ENCODE results near the gene TFDP3. TPM values are rescaled to one million over a fixed set of nuclear protein-coding genes. Genes with fewer than 3 reads are reported as not detected.

The TFDP3 gene, protein sequence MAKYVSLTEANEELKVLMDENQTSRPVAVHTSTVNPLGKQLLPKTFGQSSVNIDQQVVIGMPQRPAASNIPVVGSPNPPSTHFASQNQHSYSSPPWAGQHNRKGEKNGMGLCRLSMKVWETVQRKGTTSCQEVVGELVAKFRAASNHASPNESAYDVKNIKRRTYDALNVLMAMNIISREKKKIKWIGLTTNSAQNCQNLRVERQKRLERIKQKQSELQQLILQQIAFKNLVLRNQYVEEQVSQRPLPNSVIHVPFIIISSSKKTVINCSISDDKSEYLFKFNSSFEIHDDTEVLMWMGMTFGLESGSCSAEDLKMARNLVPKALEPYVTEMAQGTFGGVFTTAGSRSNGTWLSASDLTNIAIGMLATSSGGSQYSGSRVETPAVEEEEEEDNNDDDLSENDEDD
- polyA plus RNA-seq (ENCODE audit: insufficient read length): not detected

DNA sequence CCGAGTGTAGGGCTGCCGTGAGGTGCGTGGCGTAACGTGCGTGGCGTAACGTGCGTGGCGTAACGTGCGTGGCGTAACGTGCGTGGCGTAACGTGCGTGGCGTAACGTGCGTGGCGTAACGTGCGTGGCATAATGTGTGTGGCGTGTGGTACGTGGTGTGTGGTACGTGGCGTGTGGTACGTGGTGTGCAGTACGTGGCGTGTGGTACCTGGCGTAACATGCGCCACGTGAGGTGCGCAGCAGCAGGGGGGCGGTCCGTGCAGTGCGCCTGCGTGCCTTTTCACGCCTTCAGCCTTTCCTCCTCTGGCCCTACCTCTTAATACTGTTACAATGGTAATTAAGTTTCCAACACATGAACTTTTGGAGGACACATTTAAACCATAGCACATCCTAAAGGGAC, at the start of gene TFDP3:
TFDP3 (minus strand) TSS at position 26 of the 400 bp plus-strand sequence. CDS start 95 bp downstream, outside the sequence.
- DNase-seq: no peak

DNA sequence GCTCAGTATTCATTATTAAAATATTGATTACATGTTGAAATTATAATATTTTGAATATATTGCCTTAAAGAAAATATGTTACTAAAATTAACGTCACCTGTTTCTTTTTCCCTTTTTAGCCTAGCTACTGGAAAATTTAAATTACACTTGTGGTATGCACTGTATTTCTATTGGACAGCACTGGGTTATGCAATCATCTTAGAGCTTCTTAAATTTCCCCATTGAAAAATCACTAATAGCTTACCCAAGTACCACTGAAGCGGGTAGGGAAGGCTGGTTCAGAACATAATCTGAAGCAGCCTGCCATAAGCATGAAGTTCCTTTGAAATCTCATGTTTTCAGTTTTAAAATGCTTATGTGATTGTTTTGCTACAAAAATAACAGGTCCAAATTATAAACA, 49.5 kb upstream of the TFDP3 start:
- no peak for DNase-seq

DNA sequence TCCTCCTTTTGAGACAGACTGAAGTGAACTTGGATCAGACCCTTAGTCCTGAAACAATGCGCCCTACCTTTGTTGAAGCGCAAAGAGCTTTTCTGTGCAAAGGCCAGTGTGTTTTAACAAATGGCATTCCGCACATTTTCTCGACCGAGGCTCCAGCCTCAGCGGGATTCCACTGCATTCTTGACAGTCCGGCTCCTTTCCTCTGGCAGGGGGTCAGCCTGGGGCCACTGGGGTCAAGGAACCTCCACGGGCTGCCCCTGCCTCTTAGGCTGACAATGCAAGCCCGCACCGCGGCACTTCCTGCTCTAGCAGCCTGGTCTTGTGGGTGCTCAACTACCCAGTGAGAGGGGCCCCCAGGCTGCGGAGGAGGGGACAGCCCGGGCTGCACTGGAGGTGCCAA, 47.2 kb upstream of the TFDP3 start:
- no peak for DNase-seq

DNA sequence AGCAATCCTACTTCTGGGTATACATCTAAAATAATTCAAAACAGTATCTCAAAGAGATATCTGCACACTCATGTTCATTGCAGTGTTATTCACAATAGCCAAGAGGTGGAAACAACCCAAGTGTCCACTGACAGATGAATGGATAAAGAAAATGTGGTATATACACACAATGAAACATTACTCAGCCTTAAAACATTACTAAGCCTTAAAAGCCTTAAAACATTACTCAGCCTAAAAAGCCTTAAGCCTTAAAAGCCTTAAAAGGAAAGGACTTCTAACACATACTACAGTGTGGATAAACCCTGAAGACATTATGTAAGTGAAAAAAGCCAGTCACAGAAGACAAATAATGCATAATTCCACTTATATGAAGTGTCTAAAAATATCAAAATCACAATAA, 40.3 kb upstream of the TFDP3 start:
- DNase-seq: no peak

DNA sequence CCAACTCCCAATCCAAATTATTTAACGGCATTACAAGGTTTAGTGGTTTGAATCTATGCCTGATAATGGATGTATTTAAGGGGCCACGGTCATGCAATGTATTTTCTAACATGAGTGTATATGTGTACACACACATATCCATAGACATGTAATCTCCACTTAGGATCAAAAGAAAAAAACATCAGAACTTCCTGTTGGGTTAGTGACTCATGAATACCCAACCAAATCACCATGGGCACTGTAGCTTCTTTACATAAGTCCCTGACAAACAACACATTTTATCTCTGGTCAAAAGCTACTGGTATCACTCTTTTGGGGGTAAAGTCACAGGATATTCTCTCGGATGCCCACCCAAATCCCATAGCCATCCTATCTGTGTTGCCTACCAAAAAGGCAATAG, 36.5 kb upstream of the TFDP3 start:
- no peak for DNase-seq

DNA sequence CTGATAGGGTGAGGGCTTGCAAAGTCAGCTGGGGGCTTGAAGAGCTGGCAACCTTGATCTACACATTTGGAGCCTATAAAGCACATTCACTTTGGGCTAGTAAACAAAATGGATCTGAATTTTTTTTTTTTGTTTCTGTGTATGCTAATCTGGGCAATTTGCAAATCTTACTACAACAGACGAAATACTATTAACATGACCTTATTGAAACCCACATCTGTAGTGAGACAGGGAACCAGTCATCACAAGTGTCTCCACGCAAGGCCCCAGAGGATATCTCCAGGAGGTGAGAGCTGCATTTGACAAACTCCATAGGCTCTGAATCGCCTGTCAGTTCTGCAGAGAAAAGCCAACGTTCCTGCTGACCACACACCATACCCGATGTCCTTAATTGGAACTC, 33.0 kb upstream of the TFDP3 start:
- DNase-seq: no peak

DNA sequence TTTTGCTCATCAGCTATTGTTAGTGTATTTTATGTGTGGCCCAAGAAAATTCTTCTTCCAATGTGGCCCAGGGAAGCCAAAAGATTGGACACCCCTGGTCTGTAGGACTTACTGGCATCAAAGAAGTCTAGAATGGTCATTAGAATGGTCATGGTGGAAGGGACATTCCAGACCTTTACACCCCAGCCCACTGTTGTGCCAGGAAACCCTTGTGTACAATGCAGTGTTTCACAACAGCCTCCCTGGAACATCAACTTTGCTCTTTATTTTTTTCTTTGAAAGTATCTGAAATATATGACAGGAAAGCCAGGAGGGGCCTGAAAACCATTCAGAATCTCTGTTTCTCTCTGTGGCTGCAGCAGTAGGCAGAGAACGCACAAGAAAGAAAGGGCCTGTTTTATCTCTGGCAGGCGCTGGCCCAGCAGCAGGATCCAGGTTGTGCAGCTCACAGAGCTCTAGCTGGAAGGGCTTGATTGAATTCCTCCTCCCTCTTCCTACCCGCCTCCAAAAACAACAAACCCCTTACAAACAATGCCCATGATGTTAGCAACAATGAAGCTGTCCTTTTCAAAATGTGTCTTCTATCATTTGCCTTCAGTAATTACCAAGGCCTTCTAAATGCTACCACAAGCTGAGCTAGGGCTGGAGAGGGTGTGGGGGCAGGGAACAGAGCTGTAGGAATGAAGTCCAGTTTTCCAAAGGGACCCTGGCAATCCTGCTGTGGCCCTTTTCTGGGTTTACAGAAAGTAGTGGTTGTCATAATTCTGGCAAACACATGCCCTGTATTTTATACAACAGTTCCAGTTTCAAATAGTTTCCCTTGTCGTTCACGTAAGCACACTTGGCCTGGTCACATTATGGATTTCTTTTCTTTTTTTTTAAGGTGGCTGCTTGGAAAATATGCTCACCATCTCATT, 32.3 kb upstream of the TFDP3 start:
- no peak for DNase-seq

DNA sequence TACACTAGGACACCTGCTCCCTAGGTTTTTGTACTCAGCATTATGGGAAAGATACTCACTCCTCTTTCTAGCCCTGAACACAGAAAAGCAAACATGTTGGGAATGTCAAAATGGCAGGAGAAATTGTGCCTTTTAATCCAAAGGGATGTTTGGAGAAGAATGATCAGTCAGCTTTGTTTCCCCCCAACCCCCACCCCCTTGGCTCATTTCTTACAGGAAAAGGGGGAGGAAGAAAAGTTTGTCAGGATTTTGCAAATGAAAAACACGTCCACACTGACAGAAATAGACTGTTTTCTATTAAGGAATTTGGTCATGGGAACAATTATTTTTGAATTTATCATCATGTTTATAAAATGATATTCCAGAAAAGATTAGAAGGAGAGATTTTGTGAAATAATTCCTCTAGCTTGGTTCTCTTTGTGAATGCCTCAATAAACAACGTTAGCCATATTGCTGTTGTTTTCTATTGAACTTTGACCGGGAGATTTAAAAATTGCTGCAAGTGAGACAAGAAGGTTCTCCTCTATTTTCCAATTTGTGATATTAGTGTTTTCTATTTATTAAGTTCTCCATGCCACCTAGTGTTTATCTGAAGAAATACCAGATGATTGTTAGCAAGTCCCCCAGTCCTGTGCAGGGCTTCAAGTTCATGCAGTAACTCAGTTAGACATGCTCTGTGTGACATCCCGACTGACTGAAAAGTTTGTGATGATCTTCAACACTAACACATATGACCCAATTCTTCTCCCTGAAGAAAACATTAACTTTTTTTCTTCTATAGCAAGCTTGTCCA, 31.3 kb upstream of the TFDP3 start:
- no peak for DNase-seq

DNA sequence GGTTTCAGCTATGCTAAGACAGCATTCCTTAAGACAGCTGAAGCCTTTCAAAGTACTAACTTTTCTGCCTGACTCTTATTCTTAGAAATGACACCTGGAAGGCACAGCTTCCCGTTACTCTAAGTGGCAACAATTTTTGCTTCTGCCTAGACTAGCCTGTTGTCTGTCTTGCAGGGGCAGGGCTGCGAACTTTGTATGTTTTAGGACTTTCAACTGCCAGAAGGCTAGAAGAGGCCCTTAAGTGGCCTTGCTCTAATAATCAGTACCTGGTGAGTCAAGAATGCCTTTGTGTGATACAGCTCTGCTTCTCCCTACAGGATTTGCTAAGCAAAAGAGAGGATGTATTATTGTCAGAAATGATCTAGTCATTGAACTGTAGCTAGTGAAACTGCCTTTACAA, 30.0 kb upstream of the TFDP3 start:
- DNase-seq: no peak

DNA sequence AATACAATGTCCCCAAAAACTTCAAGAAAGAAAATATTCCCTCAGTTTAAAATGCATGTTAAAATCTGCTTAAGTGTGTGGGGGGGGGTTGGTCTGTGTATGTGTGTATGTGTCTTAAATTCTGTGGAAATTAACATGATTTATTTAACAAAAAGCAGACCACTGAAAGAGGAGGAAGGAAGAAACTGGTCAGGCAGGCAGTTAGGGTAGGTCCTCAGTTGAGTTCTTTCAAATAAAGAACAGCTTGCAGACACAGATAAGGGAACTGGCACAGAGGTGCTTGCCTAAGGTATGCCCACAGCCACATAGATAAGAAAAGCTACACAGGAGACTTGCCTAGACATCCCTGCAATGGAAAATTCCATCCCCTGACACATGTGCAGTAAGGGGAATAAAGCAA, 28.8 kb upstream of the TFDP3 start:
- no peak for DNase-seq

DNA sequence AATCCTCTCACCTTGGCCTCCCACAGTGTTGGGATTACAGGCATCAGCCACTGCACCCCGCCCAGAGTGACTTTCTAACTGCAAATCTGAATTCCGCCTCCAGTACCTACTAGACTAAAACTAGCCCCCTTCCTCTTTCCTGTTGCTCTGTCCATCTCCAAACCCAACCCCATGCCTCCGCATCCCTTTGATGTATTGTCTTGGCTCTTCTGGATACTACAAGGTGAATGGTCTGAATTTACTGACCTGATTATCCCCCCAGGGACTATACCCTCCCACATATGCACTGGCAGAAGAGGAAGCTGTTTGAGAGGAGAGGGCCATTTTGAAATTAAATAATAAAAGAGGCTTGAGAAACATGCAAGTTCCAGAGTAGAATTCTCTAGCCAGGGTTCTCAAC, 17.7 kb upstream of the TFDP3 start:
- DNase-seq: no peak

DNA sequence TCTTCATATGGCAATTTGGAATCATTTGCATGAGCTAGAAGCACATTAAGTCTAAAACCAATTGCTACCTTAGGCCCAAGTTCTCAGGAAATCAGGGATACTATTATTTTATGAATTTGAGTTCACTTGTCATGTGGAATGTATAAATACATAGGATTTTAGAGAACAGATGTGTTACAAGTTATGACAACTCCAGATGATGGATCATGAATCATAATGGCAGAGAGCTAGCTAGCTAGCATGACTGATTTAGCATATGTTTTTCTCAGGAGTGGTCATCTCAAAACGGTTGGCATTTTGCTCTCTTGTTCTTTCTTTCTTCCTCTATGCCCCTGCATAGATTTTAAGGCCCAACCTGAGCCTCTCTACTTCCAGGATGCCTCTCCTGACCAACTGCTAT, 14.2 kb upstream of the TFDP3 start:
- no peak for DNase-seq

DNA sequence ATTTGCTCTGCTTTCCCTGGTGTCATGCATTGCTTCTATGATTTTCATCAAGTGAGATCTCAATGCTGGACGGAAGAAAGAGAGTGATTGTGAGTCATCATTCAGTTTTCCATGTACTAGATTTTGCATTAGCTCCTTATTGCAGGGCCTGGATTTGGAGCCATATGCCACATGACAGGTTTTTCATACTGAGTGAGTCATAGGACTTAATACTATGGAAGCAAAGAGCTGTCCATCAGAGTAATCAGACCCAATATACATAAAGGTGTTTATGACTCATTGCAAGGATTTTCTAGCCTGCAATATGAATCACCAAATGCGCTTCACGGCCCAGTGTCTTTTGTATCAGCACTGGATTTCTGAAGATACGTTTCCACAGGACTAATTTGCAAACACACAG, 11.2 kb upstream of the TFDP3 start:
- no peak for DNase-seq

DNA sequence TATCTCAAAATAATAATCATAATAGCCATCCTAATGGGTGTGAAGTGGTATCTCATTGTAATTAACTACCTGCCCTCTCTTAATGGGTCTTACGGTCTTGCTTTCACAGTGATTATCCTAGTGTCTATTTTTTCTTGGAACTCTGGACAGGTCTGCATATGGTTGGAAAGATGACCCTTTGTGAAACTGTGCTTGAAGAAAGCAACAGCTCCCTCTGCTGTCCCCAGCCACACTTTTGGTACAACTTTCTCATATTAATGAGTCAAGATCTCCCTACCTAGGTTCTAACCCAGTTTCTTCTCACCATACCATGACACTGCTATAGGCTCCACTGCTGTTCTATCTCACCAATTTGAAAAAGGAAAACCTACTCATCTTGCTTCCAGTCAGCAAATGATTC, 2.4 kb downstream of the TFDP3 start:
- peak; percentile 12 for DNase-seq

DNA sequence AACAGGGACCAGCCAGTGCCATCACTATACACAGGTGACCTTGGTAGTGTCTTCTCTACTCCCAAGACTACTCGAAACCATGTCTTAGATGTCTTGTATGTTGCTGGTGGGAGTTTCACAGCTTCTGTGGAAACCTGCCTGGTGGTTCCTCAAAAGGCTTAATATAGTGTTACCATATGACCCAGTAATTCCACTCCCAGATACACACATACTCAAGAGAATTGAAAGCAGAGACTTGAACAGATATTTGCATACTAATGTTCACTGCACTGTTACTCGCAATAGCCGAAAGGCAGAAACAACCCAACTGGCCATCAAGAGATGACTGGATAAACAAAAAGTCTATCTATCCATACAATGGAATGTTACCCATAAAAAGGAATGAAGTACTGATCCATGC, 3.1 kb downstream of the TFDP3 start:
- no peak for DNase-seq

DNA sequence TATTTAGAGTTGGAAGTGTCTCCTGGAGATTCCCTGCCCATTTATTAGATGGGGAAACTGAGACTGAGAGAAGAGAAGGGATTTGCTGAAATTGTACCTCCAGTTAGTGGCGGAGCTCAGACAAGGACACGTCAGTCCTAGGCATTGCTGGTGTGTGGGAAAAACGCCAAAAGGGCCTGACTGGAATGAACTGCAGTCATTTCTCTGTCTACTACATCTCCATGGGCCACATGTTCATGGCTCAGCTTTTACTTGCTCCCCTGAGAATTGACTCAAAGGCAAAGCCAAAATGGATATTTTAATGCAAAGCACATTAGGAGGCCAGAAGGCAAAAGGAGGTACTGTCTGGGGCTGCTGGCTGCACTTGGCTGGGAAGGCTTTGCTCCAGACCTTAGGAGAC, 3.9 kb downstream of the TFDP3 start:
- DNase-seq: no peak

DNA sequence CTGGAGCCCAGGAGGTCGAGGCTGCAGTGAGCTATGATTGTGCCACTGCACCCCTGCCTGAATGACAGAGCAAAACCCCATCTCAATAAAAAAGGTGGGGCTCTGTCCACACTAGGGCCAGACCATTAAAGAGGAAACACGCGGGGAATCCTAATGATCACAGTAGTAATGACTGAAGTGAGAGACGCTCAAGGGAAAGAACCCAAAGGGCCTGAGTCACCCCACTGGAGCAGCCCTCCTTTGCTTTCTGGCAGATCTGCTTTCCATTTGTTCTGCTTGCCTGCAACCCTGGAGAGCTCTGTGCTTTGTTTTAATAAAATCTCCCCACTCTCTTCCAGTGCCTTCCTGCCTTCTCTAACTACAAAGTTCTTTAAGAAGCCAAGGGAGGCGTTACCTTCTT, 5.0 kb downstream of the TFDP3 start:
- no peak for DNase-seq

DNA sequence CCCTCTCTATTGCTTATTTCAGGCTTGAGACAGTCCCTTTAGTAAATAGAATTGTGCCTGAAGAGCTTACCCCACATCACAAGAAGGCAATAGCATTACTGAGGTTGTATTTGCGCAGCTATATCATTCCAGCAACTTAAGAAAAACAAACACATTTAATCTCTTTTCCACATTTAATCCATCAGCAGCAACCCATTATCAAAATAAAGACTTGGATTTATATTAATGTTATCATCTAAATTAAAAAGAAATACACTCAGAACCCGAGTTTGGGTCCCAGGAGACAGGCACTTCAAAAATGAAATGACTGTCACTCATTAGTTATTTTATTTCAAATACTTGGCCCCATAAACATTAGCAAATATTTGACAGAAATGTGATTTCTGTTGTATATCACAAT, 10.4 kb downstream of the TFDP3 start:
- no peak for DNase-seq

DNA sequence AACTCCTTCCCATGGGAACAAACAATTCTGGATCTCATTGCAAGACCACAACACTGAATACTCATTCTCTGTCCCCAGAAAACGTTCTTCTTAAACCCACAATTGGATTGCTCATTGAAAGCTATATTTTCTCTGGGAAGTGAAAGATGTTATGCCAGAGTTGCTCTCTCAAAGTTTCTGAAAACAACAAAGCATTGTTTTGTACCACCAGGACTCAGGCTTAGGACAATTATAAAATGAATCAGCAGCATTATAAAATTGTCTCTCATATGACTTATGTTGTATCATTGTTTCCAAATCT, 26.5 kb downstream of the TFDP3 start:
- DNase-seq: no peak

DNA sequence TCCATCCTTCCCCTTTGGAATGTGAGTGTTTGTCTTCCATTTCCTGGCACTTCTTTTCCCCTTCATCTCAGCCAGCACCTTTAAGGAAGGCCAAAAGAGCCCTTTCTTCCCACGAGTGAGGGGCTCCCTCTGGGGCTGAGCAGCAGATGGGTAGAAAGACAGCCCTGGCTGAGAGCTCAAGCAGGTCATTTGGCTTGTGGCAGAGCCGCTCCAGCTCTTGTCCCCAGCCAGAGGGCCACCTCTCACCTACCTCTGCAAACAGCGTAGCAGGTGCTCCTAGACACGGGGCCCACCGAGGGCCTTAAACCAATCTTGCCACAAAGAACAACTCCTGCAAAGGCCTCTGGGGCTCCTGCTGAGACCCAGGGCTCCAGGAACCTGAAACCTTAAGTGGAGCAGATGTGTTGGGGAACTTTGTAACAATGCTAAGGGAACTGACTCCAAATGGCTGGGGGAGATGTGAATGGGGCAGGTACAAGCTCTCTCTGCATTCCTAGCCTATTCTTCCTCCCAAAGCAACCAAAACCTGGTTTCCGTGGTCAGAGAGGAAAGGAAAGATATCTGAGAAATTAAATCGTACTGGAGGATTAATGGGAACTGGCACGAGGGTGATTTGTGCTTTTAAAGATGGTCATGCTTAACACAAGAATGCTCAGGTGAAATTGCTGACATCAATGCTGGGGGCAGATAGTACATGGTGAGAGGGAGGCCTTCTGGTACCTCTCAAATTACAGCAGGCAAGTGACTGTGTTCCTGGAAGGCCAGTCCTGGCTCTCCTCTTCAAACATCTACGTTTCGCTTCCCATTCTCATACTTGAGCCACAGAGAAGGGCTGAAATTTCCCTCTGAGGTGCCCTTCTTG, 27.0 kb downstream of the TFDP3 start:
- DNase-seq: no peak

DNA sequence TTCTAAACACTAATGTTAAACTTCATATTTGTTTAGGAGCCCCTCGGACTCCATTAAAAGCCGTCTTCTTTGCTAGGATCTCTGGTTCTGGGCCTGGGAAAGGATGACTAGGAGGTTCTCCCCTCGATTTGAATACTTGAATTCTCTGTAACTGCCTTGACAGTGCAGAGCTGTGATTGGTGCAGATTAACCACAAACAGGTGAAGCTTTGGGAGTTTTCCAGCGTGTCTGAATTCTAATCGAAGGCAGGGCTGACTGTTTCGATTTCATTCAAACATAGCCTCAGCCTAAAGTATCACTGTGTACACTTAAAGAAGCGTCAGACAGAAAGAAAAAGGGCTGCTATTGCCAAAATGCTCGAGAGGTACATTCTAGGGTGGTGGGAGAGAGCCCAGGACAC, 29.0 kb downstream of the TFDP3 start:
- no peak for DNase-seq

DNA sequence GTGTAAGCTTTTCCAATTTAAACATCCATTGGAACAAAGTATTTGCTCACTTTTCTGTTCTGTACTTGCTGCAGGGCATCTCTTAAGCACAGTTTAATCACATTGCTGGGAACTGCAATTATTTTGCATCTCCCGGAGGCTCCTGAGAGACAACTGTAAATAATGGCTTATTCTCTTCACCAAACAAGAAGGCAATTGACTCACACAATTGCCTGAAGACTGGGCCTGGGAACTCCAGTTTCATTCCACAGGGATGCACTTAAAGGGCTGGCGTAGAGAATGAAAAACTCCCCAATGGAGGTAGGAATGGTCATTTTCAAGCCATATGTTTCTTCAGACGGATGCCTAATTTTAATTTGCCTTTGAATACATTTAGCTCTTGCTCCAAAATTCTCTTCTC, 29.5 kb downstream of the TFDP3 start:
- DNase-seq: no peak

All from hindlimb muscle (tissue), 1 donor.